HCEC 1CT (cell line): ENCODE measurements around the gene MRPS27.
A peak's percentile ranks its signal among the peaks of the same experiment; 100 is the strongest.

Experiments used
- DNase-seq: peaks from one replicate; pipeline ENCODE4 v3.0.0-alpha.2; 2017

MRPS27 gene

GRCh38 chr5:72319976-72320752 is at the start of gene MRPS27, which contains the start of gene PTCD2:
TSS of gene MRPS27 (minus strand) at chr5:72320240. CDS start at chr5:72320221, 19 bp downstream.
TSS of gene PTCD2 (plus strand) at chr5:72320373. CDS start at chr5:72320383, 10 bp downstream.
- DNase-seq, result peak; percentile 100

- DNase-seq, result no peak
Observed at GRCh38 chr5:72369711-72370110, 49.7 kb upstream of the MRPS27 start.

- no peak for DNase-seq
Observed at GRCh38 chr5:72369301-72369700, 49.3 kb upstream of the MRPS27 start.

GRCh38 chr5:72368271-72368670 is 48.2 kb upstream of the MRPS27 start:
- no peak for DNase-seq

- DNase-seq, result peak; percentile 70
Observed at GRCh38 chr5:72366324-72366976, 46.4 kb upstream of the MRPS27 start.

- no peak for DNase-seq
Observed at GRCh38 chr5:72364951-72365350, 44.9 kb upstream of the MRPS27 start.

GRCh38 chr5:72364171-72364570 is 44.1 kb upstream of the MRPS27 start:
- no peak for DNase-seq

- DNase-seq, result peak; percentile 86
Observed at GRCh38 chr5:72363166-72363802, 43.2 kb upstream of the MRPS27 start.

GRCh38 chr5:72359886-72360285 is 39.8 kb upstream of the MRPS27 start:
- DNase-seq, result no peak

GRCh38 chr5:72358925-72359324 is 38.9 kb upstream of the MRPS27 start:
- DNase-seq, result no peak

GRCh38 chr5:72356361-72356760 is 36.3 kb upstream of the MRPS27 start:
- no peak for DNase-seq

- DNase-seq, result peak; percentile 52
Observed at GRCh38 chr5:72355706-72356299, 35.8 kb upstream of the MRPS27 start.

- peak; percentile 58 for DNase-seq
Observed at GRCh38 chr5:72353046-72353445, 33.0 kb upstream of the MRPS27 start.

- no peak for DNase-seq
Observed at GRCh38 chr5:72352616-72353015, 32.6 kb upstream of the MRPS27 start.

- no peak for DNase-seq
Observed at GRCh38 chr5:72351376-72351775, 31.3 kb upstream of the MRPS27 start.

GRCh38 chr5:72347801-72348308 is 27.8 kb upstream of the MRPS27 start:
- peak; percentile 92 for DNase-seq

GRCh38 chr5:72346398-72346797 is 26.4 kb upstream of the MRPS27 start:
- DNase-seq, result no peak

- no peak for DNase-seq
Observed at GRCh38 chr5:72338689-72339209, 18.7 kb upstream of the MRPS27 start.

- DNase-seq, result no peak
Observed at GRCh38 chr5:72337159-72337558, 17.1 kb upstream of the MRPS27 start.

GRCh38 chr5:72330712-72331111 is 10.7 kb upstream of the MRPS27 start:
- no peak for DNase-seq

GRCh38 chr5:72328172-72328571 is 8.1 kb upstream of the MRPS27 start:
- no peak for DNase-seq

- DNase-seq, result no peak
Observed at GRCh38 chr5:72326306-72326649, 6.2 kb upstream of the MRPS27 start.
